ENCODE measurements around the gene UCN2.

Gene UCN2

DNA sequence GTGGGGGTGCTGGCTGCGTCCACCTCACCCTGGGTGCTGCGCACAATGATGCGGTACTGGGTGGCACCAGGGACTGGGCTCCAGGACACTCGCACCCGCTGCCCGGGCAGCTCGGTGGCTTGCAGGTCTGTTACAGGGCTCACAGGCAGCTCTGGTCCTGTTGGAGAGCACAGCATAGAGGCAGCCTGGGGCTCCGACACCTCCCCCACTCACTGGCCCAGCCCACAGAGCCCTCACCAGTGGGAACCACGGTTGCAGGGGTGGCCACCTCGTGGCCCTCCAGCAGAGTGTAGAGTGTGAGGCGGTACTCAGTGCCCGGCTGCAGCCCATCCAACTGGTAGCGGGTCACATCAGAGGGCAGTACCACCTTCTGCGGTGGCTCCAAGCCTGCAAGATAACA is 27.9 kb upstream of the UCN2 start:
- DNase-seq (ENCODE audit: low read depth): no peak

DNA sequence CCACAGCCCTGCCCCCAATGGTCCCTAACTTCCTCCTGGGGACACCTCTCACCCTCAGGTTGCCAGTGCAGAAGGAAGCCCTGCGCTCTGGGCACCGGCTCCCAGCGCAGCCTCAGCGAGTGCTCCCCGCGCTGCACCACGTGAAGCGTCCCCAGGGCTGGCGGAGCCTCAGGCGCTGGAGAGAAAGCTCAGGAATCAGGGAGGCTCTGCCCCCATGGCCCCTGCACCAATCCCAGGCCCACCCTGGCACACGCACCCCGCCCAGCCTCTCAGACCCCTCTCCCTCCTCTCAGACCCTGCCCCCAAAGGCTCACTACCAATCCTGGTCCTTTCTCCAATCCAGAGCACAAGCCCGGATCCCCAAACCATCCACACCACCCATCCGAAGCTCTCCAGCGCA is 24.6 kb upstream of the UCN2 start:
- DNase-seq (ENCODE audit: low read depth): no peak

DNA sequence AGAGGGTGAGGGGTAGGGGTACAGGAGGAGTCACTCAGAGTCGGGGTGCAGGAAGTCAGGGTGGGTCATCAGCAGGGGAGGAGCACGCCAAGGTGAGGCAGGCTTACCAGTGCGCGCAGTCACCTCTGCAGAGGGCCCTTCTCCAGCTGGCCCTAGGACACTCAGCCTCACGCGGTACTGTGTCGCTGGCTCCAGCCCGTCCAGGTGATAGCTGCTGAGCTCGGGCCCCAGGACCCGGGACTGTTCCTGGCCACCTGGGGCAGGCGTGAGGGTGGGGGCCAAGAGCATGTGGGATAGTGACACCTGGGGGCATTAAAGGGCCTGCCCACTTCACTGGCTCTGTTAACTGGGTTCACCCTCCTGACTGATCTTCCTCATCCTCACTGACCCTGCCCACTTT is 24.1 kb upstream of the UCN2 start:
- no peak for DNase-seq (ENCODE audit: low read depth)

DNA sequence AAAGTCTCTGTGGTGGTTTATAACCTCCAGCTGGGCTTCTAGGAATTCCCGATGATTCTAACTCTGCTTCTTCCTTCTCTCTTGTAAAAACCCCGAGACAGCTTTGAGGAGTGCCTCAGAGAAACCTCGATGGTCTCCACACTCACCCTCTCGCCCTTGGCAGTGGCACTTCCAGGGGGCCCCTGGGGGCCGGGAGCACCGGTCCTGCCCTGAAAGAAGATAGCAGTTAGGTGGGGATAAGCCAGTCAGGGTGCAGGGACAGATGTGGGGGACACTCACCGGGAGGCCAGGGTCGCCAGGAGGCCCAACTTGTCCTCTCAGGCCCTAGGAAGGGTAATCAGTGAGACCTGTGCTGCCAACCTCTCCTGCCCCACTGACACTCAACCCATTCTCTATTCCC is 21.8 kb upstream of the UCN2 start:
- no peak for DNase-seq (ENCODE audit: low read depth)

DNA sequence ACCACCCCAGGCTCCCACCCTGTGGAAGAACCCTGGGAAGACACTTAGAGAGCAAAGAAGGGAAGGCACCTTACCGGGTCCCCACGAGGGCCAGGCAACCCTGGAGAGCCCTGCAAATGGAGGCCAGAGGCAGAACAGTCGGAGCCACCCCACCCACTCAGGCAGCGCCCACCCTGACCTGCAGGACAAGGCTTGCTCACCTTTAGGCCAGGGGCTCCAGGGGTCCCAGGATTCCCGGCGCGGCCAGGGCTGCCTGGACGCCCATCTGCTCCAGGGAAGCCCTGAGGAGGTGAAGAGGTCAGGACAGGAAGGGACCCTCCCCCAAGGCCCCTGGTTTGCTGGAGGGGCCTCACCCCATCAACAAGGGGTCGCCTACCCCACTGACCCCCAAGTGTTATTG is 21.3 kb upstream of the UCN2 start:
- no peak for DNase-seq (ENCODE audit: low read depth)

DNA sequence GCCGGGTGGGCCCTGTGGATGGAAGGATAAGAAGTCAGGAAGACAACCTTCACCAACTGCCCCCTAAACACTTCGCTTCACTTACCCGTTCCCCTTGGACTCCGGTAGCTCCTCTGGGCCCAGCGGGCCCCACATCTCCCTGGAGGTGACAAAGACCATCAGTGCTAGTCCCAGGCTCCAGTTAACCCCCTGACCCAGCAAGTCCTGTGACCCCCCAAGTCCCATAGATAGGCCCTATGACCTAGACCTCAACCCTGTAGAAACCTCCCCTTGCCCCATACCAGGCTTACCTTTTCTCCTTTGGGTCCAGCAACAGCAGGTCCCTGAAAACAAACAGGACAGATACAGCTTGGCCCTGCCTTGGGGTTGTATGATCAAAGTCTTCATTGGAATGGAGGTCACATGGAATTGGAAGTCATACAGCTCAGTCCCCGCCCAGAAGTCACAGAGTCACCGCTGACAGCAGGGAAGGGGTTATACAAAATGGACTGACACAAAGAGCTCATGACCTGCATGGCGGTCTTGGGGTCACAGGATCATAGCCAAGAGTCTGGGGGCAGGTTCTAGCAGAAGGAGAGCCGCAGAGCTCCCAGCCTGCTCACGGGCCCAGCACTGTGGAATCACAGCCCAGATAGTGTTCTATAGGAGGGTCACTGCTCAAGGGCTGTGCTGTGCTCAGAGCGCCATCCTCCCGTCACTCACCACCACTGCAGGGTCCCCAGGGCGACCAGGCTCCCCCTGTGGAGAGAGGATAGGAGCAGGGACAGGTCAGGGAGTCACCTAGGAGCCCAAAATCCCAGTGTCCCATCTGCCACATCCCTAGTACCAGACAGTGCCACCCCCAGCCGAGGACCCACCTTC is 18.3 kb upstream of the UCN2 start:
- DNase-seq (ENCODE audit: low read depth): no peak

DNA sequence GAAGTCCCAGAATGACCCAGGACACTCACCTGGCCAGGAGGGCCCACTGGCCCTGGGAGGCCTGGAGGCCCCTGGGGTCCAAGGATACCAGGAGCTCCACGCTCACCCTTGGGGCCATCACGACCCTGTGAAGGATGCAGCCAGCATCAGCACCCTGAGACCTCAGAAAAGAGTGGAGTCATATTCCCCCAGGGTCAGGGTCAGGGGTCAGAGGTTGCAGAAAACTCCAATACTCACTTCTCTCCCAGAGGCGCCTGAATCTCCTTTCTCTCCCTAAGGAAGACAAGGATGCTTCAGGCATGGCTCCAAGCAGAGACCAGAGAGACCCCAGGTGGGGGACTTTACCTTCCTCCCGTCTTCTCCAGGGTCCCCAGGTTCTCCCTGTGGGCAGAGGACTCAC is 13.1 kb upstream of the UCN2 start:
- no peak for DNase-seq (ENCODE audit: low read depth)

DNA sequence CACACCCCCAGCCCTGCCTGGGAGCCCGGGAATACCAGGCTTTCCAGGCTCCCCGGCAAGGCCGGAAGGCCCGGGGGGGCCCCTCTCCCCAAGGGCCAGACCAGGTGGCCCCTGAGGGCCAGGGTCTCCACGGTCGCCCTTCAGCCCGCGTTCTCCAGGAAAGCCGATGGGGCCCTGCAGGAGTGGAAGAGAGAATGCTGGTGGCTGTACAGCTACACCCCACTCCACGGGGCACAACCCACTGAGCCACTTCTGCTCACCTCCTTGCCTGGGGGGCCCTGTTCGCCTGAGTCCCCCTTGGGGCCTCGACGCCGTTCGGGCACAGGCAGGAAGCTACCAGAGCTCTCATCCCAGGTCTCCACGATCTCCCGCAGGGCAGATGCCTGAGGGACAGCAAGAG is 11.8 kb upstream of the UCN2 start:
- no peak for DNase-seq (ENCODE audit: low read depth)

DNA sequence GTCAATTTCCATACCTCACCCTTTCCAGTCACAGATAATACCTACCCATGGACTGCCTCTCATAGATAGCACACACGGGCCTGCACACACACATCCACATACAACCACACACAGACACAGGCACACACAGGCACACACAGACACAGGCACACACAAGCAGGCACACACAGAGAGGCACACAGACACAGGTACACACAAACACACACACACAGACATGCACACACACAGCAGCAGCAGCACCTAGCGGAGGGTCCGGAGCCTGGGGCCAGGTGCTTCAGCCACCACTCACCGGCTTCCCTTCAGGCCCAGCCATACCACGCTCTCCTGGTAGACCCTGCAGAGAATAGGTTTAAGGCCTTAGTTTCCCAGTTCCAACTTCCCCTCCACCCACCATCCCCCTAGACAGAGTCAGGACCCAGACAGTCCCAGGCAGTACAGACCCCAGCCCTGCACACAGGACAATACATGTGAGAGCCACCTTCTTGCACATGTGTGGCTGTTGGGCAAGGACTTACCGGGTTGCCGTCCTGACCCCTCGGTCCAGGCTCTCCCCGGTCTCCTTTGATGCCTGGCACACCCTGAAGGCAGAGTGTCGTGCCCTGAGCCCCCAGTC is 10.5 kb upstream of the UCN2 start:
- no peak for DNase-seq (ENCODE audit: low read depth)

DNA sequence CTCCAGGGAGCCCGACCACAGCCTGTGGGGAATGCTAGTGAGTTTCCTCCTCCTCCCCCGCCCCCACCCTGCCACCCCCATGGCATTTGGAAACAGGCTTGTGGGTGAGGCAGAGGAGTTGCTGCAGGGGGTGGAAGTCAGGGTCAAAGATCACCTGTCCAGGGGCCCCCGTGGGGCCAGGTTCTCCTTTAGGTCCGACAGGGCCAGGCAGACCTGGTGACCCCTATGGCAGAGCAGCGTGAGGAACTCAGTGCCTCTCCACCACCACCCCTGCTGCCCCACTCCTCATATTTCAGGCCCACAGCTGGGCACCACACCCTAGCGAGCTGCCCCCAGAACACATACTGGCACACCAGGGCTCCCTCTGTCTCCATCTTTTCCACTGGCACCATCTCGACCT is 8.9 kb upstream of the UCN2 start:
- DNase-seq (ENCODE audit: low read depth): no peak

DNA sequence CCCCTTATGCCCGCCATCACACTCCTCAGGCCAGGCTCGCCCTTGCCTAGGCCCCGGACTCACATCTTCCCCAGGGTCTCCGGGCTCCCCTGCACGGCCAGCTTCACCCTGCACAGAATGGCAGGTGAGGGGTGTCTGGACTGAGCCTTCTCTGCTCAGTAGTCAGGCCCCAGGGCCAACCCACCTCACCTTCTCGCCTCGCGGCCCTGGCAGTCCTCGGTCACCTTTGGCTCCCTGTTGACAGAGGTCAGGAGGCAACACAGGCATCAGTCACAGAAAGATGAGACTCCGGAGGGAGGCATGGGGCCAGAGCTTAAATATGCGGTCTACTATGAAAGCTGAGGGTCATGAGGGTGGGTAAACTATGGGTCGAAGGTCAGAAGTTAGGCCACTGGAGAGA is 8.4 kb upstream of the UCN2 start:
- no peak for DNase-seq (ENCODE audit: low read depth)

DNA sequence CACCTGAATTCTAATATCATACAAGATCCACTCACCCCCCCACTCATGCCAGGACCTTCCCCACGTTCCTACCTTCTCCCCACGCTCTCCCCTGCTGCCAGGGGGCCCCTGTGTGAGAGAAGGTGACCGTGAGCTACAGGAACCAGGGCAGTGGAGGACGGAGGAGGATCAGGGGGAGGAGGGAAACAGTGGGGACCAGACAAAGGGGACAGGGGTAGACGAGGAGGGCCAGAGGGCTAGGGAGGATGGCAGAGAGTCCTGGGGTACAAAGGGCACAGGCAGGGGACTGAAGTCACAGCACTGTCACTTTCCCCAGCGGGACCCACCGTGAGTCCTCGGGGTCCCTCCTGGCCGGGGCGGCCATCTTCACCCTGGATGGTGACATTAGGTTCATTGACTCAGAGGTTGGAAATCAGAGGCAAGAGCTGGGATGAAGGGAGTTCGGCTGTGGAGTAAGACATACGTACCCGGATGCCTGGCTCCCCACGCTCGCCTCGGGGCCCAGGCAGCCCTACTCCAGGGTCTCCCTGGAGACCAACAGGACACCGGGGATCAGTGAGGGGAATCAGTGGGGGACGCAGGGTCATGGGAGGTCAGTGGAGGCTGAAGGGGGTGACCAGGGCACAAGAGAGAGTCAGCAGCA is 6.3 kb upstream of the UCN2 start:
- DNase-seq (ENCODE audit: low read depth): no peak

DNA sequence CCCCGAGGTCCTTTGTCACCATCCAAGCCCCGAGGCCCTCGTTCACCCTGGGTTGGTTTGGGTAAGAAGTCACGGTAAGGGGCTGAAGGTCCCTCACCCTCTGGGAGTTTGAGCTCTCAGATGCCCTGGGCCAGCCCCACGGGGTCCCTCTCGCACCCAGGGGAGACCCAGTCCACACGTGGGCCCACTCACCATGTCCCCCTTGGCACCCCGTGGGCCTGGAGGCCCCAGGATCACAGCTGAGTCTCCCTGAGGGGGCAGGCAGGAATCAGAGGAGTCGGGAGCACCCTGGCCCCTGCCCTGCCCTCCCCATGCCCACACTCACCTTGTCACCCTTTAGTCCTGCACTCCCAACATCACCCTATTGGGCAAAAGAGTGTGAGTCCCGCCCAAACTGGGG is 5.8 kb upstream of the UCN2 start:
- DNase-seq (ENCODE audit: low read depth): no peak

DNA sequence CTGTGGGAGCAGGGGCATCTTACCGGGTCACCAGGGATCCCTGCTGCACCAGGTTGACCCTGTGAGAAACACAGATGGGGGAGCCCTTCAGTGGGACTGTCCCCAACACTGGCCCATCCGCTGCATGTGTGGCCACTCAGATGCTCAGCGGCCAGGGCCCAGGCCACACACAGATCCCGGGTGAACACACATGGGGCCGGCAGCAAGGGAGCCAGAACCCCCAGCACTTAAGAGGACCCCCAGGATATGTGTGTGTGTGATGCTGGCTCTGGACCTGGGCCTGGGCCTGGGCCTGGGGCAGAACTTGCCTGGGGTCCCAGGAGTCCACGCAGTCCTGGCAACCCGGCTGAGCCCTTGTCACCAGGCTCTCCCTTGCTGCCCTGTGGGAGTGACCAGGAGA is 4.9 kb upstream of the UCN2 start:
- no peak for DNase-seq (ENCODE audit: low read depth)

DNA sequence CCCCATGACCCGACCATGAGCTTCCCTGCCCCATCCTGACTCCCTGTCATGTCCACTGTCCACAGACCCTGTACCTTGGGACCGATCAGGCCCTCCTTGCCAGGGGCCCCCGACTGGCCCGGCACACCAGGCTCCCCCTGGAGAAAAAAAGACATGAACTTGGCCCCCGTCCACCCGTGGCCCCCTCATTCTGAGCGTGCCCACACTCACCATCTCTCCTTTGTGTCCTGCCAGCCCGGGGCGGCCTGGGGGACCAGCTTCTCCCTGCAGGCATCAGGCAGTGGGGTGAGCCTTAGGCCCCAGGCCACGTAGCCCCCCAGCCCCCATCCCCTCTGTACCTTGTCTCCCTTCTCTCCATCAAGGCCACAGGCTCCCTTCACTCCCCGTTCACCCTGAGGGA is 3.9 kb upstream of the UCN2 start:
- no peak for DNase-seq (ENCODE audit: low read depth)

DNA sequence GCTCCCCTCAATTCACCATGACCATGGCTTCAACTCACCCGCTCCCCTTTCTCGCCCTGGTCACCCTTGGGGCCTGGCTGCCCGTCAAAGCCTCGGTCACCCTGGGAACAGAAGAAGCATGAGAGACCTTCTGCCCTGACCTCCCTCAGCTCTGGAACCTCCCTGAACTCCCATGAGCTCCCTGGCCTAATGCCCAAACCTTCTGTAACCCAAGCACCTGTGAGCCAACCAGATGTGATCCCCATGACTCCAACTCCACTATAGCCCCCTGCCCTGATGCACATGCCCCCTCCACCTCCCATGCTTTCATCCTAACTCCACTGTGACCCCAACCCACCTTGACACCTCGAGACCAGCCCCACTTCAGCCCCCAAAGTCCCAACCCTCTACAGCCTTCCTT is 3.5 kb upstream of the UCN2 start:
- DNase-seq (ENCODE audit: low read depth): no peak

DNA sequence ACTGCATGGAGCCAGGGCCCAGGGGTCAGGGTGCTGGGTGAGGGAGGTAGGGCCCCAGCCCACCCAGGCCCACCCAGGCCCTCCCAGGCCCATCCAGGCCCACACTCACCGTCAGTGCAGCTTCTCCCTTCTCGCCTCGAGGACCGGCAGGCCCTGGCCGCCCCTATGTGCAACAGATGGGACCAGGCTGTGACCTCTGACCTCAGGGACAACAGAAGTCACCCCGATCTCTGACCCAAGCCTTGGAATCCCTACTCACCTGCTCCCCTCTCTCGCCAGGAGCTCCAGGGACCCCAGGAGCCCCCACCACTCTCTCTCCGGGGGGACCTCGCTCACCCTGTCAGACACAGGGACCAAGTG is 2.8 kb upstream of the UCN2 start:
- DNase-seq (ENCODE audit: low read depth): no peak

DNA sequence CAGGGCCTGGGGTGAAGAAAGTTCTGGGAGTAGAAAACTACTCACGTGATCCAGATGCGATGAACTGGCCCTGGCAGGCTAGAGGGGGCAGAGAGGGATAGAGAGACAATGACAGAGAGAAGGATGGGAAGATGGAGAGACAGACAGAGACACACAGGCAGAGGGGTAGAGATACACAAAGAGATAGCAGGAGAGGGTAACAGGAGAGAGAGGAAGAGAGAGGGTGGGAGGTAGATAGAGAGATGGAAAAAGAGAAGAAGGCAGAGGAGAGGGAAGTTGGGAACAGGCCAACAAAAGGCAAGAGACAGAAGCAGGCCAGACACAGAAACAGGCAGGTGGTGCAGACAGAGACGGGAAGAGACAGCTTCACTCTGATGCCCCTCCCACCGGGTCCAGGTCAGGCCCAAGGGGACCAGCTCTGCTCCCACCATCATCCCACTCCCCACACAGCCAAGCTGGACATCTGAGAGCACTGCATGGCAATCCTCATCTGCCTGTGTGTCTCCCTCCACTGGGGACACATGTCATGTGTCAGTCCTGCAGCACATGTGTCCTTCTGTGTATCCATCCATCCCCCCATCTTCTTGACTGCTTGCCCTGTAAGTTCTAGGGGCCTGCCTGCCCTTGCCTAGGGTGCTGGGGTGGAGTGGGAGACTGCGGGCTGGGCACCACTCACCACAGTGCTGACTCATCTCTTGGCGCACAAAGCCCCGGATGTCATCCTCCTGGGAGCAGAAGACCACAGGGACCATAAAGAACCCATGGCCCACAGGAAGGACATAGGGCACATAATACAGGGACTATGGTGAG is 2.2 kb upstream of the UCN2 start:
- peak; percentile 52 for DNase-seq (ENCODE audit: low read depth)

DNA sequence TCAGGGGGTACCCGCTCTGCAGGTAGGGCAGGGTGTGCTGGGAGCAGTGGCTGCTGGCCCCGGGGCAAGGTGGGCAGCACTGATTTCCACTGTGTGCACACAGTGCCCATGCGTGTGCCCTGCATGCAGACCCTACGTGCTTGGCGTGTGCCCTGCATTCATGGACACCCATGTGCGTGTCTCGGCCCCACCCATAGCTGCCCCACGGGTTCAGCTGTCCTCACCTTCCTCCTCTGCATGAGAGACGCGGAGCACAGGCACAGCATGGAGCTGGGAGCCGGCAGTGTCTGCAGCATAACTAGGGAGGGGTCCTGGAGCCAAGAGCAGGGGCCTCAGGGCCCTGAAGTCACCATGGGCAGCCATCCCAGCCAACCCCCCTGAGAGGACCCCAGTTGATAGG is 1.6 kb upstream of the UCN2 start:
- DNase-seq (ENCODE audit: low read depth): no peak

DNA sequence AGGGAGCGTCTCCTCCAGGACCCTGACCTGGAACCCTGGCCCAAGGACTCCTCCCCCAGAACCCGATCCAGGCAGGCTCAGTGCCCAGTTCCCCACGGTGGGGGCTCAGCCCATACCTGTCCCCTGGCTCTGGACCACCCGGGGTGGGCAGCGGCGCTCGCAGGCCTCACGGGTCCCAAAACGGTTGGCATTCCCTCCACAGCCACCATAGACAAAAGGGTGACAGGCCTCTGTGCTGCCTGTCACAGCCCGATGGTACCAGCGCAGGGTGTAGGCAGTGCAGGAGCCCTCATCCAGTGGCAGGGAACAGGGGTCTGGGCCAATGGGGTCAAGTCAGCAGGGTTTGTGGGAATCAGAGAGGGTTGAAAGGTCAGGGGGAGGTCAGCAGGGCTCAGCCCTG is 1.1 kb upstream of the UCN2 start:
- DNase-seq (ENCODE audit: low read depth): no peak

DNA sequence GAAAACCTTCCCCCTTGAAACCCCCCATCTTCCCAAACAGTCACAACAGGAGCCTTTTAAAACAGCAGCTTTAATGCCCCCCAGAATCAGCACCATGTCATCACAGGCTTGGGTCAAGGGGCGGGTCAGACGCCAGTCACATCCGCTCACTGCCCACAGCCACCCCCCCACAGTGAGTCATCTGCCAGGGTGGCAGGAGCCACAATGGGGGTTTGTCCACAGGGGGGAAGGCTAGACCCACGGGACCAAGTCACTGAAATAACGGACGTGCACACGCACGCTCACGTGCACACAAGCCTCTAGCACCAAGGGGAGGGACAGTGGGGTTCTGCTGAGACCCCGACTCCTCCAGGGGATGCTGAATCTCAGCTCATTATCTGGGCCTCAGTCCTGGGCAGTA is 441 bp upstream of the UCN2 start:
- peak; percentile 67 for DNase-seq (ENCODE audit: low read depth)

DNA sequence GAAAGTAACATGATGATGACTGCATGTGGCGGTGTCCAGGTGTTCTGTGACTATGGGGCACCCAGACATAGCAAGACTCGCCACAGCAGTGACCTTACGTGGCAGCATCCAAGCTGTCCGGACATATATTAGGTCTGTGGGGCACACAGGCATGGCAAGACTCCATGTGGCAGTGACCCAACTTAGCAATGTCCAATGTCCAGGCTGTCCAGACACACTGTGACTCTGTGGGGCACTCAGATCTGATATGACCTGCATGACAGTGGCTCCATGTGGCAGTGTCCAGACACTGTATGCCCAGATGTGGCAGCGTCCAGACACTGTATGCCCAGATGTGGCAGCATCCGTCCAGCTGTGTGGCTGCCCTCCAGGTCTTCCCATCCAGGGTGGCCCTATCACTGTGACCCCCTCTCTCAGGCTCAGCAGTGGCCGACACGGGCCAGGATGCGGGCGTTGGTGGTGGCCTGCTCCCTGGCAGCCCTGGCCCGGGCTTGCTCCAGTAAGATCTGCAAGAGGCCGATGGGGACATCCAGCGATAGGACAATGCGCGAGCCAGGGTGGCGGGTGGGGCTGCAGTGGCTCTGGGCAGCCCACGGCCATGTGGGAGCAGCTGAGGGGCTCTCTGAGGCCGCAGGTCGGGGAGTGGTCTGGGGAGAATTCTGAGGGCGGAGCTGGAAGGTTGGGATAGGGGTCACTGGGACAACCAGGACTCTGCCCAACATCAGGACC is 1.1 kb downstream of the UCN2 start:
- no peak for DNase-seq (ENCODE audit: low read depth)

Data from HS-5 (cell line).